Trophoblast cell (in vitro differentiated cells and primary cell): ENCODE results near the gene SLC35F3.
A peak's percentile ranks its signal among the peaks of the same experiment; 100 is the strongest.
"Not testable (repeated sequence)": the region's sequence is repeated elsewhere in the genome, so short reads cannot be mapped to it uniquely, and the experiment has no call there.

Experiments used
- DNase-seq, 2 donors: peaks; one replicate each; pipeline ENCODE4 v3.0.0-alpha.2; 2016
- H2AFZ ChIP-seq: 2 replicates; pipeline ENCODE4 v1.6.1; 2013; ENCODE audit warnings: low read length, moderate library complexity, mild to moderate bottlenecking; ENCODE audit not compliant: insufficient read depth, poor library complexity
- H2AK5ac ChIP-seq: 2 replicates; pipeline ENCODE4 v1.6.1; 2013; ENCODE audit warnings: mild to moderate bottlenecking, low read length
- H2BK120ac ChIP-seq: 2 replicates; pipeline ENCODE4 v1.6.1; 2013; ENCODE audit warnings: low read length, mild to moderate bottlenecking, moderate library complexity; ENCODE audit not compliant: insufficient read depth, poor library complexity
- H2BK12ac ChIP-seq: 2 replicates; pipeline ENCODE4 v1.6.1; 2013; ENCODE audit warnings: mild to moderate bottlenecking, low read length, moderate library complexity
- H2BK5ac ChIP-seq: 2 replicates; pipeline ENCODE4 v1.6.1; 2013; ENCODE audit warnings: low read length, low read depth, moderate library complexity, mild to moderate bottlenecking; ENCODE audit not compliant: poor library complexity
- H3K14ac ChIP-seq: 2 replicates; pipeline ENCODE4 v1.6.1; 2013; ENCODE audit warnings: mild to moderate bottlenecking, low read length
- H3K18ac ChIP-seq: 2 replicates; pipeline ENCODE4 v1.6.1; 2013; ENCODE audit warnings: mild to moderate bottlenecking, low read length
- H3K23ac ChIP-seq: 2 replicates; pipeline ENCODE4 v1.6.1; 2013; ENCODE audit warnings: low read length
- H3K27ac ChIP-seq: 2 replicates; pipeline ENCODE4 v1.5.1; 2013; ENCODE audit warnings: low read depth, mild to moderate bottlenecking, inconsistent platforms, low read length, moderate library complexity
- H3K27me3 ChIP-seq: 2 replicates; pipeline ENCODE4 v1.6.1; 2013; ENCODE audit warnings: inconsistent platforms, mild to moderate bottlenecking, low read length, moderate library complexity; ENCODE audit not compliant: insufficient read depth
- H3K36me3 ChIP-seq, 2 experiments: 1 replicate in 1 of 2; 2 replicates in 1 of 2; pipeline ENCODE4 v1.6.1; 2013; ENCODE audit warnings: low read length in 2 of 2, mild to moderate bottlenecking in 2 of 2, moderate library complexity in 1 of 2; ENCODE audit not compliant: insufficient read depth in 2 of 2, control insufficient read depth in 1 of 2
- H3K4ac ChIP-seq: 2 replicates; pipeline ENCODE4 v1.6.1; 2013; ENCODE audit warnings: low read depth, mild to moderate bottlenecking, low read length, moderate library complexity
- H3K4me1 ChIP-seq, 2 experiments: 1 replicate in 1 of 2; 2 replicates in 1 of 2; pipeline ENCODE4 v1.6.1; 2013; ENCODE audit warnings: low read length in 2 of 2, mild to moderate bottlenecking in 2 of 2, moderate library complexity in 1 of 2; ENCODE audit not compliant: insufficient read depth in 2 of 2, control insufficient read depth in 1 of 2
- H3K4me2 ChIP-seq: 2 replicates; pipeline ENCODE4 v1.6.1; 2013; ENCODE audit warnings: inconsistent platforms, mild to moderate bottlenecking, low read length, moderate library complexity
- H3K4me3 ChIP-seq: 2 replicates; pipeline ENCODE4 v1.5.1; 2013; ENCODE audit warnings: mild to moderate bottlenecking, low read depth, low read length, inconsistent platforms
- H3K79me1 ChIP-seq: one replicate; pipeline ENCODE4 v1.6.1; 2013; ENCODE audit warnings: low read length
- H3K79me2 ChIP-seq: 2 replicates; pipeline ENCODE4 v1.6.1; 2013; ENCODE audit warnings: low read length, mild to moderate bottlenecking; ENCODE audit not compliant: control insufficient read depth, insufficient read depth, poor library complexity
- H3K9ac ChIP-seq: 2 replicates; pipeline ENCODE4 v1.6.1; 2013; ENCODE audit warnings: mild to moderate bottlenecking, low read length
- H3K9me3 ChIP-seq: 2 replicates; pipeline ENCODE4 v1.6.1; 2013; ENCODE audit warnings: low read depth, mild to moderate bottlenecking, control low read depth, inconsistent platforms, low read length; ENCODE audit not compliant: insufficient read depth
- H4K12ac ChIP-seq: 2 replicates; pipeline ENCODE4 v1.6.1; 2013; ENCODE audit warnings: low read depth, mild to moderate bottlenecking, low read length, moderate library complexity
- H4K8ac ChIP-seq: 2 replicates; pipeline ENCODE4 v1.6.1; 2013; ENCODE audit warnings: low read depth, mild to moderate bottlenecking, low read length, moderate library complexity
- H4K91ac ChIP-seq: one replicate; pipeline ENCODE4 v1.6.1; 2013; ENCODE audit warnings: low read depth, mild to moderate bottlenecking, low read length, moderate library complexity
- WGBS: extraction: QIAGEN DNeasy Blood & Tissue Kit; methylation state at CpG from one replicate; pipeline ENCODE4 v1.1.7; 2013; ENCODE audit warnings: missing lambda C conversion rate; ENCODE audit not compliant: insufficient read length, insufficient coverage; ENCODE audit errors: extremely low coverage; 5-methylcytosine and 5-hydroxymethylcytosine counted together

The SLC35F3 gene

DNA sequence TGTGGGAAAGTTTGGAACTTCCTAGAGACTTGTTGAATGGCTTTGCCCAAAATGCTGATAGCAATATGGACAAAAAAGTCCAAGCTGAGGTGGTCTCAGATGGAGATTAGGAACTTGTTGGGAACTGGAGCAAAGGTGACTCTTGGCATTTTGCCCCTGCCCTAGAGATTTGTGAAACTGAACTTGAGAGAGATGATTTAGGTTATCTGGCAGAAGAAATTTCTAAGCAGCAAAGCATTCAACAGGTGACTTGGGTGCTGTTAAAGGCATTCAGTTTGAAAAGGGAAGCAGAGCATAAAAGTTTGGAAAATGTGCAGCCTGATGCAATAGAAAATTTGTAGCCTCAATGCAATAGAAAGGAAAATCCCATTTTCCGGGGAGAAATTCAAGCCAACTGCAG is 306.0 kb downstream of the SLC35F3 start:
- H3K27ac ChIP-seq, H2AFZ ChIP-seq, H3K79me1 ChIP-seq, H2AK5ac ChIP-seq, H3K36me3 ChIP-seq, H3K79me2 ChIP-seq, H4K91ac ChIP-seq, DNase-seq, H4K8ac ChIP-seq, H2BK120ac ChIP-seq, H2BK12ac ChIP-seq, H3K9ac ChIP-seq, H3K4ac ChIP-seq, H3K9me3 ChIP-seq, H3K14ac ChIP-seq, H4K12ac ChIP-seq, H2BK5ac ChIP-seq, H3K18ac ChIP-seq, H3K4me3 ChIP-seq, H3K23ac ChIP-seq, H3K4me2 ChIP-seq: not testable (repeated sequence)
- WGBS, result no CpG with 5 or more reads among the region's 1 CpG
- Histone ChIP-seq H3K27me3 (peaks cover 20% of the 10 kb centered on the region), H3K4me1 (peaks cover 14 to 17% of the 10 kb centered on the region in 2 experiments)

DNA sequence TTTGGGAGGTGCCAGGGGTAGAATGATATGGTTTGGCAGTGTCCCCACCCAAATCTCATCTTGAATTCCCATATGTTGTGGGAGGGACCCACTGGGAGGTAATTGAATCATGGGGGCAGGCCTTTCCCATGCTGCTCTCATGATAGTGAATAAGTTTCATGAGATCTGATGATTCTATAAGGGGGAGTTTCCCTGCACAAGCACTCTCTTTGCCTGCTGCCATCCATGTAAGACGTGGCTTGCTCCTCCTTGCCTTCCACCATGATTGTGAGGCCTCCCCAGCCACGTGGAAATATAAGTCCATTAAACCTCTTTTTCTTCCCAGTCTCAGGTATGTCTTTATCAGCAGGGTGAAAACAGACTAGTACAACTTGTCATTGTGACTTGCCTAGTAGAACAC is 307.4 kb downstream of the SLC35F3 start:
- not testable (repeated sequence) for H2BK5ac ChIP-seq, H3K23ac ChIP-seq, H3K9me3 ChIP-seq, H3K4me3 ChIP-seq, H4K12ac ChIP-seq, H2AFZ ChIP-seq, H3K36me3 ChIP-seq, H3K4ac ChIP-seq, DNase-seq, H3K9ac ChIP-seq, H4K8ac ChIP-seq, H2AK5ac ChIP-seq, H2BK12ac ChIP-seq, H3K4me2 ChIP-seq, H3K14ac ChIP-seq, H2BK120ac ChIP-seq, H4K91ac ChIP-seq, H3K79me2 ChIP-seq, H3K27ac ChIP-seq, H3K18ac ChIP-seq, H3K79me1 ChIP-seq
- no CpG with 5 or more reads among the region's 2 CpGs for WGBS
- H3K27me3 ChIP-seq, result peaks cover 23% of the 10 kb centered on the region
- H3K4me1 ChIP-seq, result peaks cover 10 to 11% of the 10 kb centered on the region in 2 experiments

GRCh38 chr1:234212764-234213657 is 308.5 kb downstream of the SLC35F3 start:
- Histone ChIP-seq H3K4me1 (peaks cover 10 to 11% of the 10 kb centered on the region in 2 experiments), H3K4me2 (no peak overlapping the region), H3K9ac (no peak overlapping the region), H4K91ac (no peak overlapping the region), H3K9me3 (peaks cover 5% of the 10 kb centered on the region), H3K79me2 (no peaks in the 10 kb centered on the region), H3K4ac (no peak overlapping the region), H3K27ac (no peak overlapping the region), H2AK5ac (no peak overlapping the region), H2BK5ac (no peak overlapping the region), H3K4me3 (no peak overlapping the region), H4K12ac (no peak overlapping the region), H3K14ac (no peak overlapping the region), H4K8ac (no peak overlapping the region), H3K79me1 (no peaks in the 10 kb centered on the region), H3K18ac (no peak overlapping the region), H2BK12ac (no peak overlapping the region), H2BK120ac (no peak overlapping the region), H3K27me3 (peaks cover 23% of the 10 kb centered on the region), H2AFZ (no peak overlapping the region), H3K23ac (no peak overlapping the region), H3K36me3 (no peaks in the 10 kb centered on the region)
- peak; percentile 39 to 50 for DNase-seq
- WGBS, result no CpG with 5 or more reads among the region's 4 CpGs

DNA sequence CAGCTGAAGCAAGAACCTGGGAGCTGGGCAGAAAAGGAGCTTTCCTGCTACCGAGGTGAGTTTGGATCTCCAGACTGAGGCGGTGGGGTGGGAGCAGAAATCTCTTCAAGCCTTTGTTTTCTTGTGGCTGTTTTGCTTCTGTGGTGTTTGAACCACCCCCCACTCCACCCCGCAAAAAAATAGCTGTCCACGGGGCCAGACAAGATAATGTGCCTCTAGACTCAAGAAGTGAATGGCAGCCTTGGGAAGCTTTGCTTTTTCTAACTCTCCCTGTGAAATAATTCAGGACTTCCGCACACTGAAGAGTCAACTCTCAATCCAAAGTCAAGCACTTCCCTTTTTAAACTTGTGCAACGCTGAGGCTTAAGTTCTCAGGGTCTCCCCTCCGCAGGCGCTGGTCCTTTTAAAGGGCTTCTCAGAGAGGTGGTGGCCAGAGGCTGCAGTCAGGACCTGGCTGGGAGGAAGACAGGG is 309.2 kb downstream of the SLC35F3 start:
- Histone ChIP-seq H3K4me3 (peak overlapping the region; percentile 63), H3K4me1 (peaks cover 10 to 11% of the 10 kb centered on the region in 2 experiments), H3K79me1 (no peaks in the 10 kb centered on the region), H3K79me2 (no peaks in the 10 kb centered on the region), H3K36me3 (no peaks in the 10 kb centered on the region), H3K4me2 (peak overlapping the region; percentile 69), H3K4ac (no peak overlapping the region), H3K23ac (no peak overlapping the region), H2BK120ac (no peak overlapping the region), H4K12ac (no peak overlapping the region), H3K14ac (no peak overlapping the region), H3K18ac (no peak overlapping the region), H3K9me3 (peaks cover 5% of the 10 kb centered on the region), H3K27ac (no peak overlapping the region), H3K9ac (no peak overlapping the region), H2BK12ac (no peak overlapping the region), H4K8ac (no peak overlapping the region), H2AK5ac (no peak overlapping the region), H3K27me3 (peaks cover 23% of the 10 kb centered on the region), H4K91ac (no peak overlapping the region), H2BK5ac (no peak overlapping the region), H2AFZ (no peak overlapping the region)
- WGBS, result no CpG with 5 or more reads among the region's 8 CpGs
- DNase-seq, result peak in 1 of 2 donors; percentile 31
